Loucy (cell line): ENCODE data around the gene ZNF30.

Experiments used
- CTCF ChIP-seq: fragments of 200-600 bp; sonication (generic); conservative IDR thresholded peaks from 2 replicates; pipeline ENCODE4 v1.5.1; 2014; ENCODE audit warnings: mild to moderate bottlenecking, antibody characterized with exemption, low read length
- EZH2phosphoT487 ChIP-seq: fragments of 200-600 bp; IDR thresholded peaks from 2 replicates; pipeline ENCODE4 v1.6.1; 2018; ENCODE audit warnings: antibody characterized with exemption, mild to moderate bottlenecking, moderate library complexity, borderline replicate concordance

DNA sequence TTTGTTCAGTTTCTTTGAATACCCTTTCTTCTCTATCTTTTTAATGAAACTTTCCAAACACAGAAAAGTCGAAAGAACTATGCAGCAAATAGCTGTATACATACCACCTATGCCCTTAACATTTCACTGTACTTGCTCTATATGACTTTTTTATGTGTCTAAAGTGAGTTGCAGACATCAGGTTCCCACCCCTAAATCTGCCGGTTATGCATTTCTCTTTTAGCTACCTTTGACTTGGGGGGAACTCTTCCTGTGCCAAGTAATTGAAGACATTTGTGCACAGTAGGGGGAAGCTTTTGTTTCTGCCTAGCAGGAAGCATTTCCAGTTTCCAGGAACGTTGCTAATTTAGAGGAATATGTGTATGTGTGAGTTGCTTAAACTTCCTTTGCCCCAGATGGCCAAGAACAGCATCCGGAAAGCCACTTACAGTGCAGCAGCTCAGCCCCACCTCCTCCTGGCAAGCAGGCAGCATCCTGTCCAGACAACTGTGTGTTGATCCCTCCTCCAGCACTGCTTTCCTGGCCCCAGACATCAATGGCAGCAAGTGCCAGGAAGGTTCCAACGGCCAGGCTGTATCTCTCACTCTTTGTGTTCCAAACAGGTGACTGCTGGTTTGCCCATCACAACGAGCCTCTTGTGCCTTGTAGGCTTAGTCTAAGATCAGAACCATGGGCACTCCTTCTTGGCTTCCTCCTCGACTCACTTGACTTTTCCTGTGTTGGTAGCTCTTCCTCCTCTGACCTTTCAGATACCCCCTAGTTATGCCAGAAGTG, 58.7 kb downstream of the ZNF30 start:
- TF ChIP-seq CTCF, result no peak
- TF ChIP-seq EZH2phosphoT487, result no peak
